ENCODE data around the gene SERPINA3.

DNA sequence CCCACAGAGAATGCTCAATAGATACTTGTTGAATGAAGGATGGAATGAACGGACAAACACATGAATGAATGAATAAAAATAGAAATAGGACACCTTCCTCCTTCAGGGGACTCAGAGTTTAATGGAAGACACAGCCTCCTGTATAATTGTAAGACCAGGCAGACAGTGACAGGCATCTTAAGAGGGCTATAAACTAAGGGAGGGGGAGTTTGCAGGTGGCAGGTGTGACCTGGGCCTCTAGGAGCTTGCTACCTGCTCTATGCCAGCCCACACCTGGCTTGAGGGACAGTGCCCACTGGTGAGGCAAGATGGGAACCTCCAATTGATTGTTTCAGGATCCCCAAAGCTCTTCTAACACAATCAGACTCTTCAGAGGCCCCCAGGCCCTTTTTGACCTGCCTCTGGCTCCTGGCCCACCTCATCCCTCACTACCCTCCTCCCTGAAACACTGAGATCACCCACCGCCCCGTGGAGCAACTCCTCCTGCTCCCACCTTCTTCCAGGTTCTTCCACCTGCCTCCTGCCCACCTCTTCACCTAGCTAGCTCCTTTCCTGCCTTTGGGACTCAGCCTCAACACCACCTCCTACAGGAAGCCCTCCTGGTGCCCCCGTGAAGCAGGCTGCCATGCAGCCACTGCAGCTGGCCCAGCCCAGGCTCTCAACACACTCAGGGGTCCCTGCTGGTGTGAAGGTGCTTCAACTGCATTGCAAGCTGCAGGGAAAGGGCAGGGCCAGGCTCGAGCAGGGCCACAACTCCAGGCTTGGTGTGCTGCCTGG lies 9.4 kb downstream of the SERPINA3 start:
- TF ChIP-seq, protein P1, sequence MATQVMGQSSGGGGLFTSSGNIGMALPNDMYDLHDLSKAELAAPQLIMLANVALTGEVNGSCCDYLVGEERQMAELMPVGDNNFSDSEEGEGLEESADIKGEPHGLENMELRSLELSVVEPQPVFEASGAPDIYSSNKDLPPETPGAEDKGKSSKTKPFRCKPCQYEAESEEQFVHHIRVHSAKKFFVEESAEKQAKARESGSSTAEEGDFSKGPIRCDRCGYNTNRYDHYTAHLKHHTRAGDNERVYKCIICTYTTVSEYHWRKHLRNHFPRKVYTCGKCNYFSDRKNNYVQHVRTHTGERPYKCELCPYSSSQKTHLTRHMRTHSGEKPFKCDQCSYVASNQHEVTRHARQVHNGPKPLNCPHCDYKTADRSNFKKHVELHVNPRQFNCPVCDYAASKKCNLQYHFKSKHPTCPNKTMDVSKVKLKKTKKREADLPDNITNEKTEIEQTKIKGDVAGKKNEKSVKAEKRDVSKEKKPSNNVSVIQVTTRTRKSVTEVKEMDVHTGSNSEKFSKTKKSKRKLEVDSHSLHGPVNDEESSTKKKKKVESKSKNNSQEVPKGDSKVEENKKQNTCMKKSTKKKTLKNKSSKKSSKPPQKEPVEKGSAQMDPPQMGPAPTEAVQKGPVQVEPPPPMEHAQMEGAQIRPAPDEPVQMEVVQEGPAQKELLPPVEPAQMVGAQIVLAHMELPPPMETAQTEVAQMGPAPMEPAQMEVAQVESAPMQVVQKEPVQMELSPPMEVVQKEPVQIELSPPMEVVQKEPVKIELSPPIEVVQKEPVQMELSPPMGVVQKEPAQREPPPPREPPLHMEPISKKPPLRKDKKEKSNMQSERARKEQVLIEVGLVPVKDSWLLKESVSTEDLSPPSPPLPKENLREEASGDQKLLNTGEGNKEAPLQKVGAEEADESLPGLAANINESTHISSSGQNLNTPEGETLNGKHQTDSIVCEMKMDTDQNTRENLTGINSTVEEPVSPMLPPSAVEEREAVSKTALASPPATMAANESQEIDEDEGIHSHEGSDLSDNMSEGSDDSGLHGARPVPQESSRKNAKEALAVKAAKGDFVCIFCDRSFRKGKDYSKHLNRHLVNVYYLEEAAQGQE (IDR thresholded peaks at IDR 0.05; ENCODE audit: insufficient read depth in 1 of 2, low read depth in 2 of 2, low read length in 2 of 2) = no peak
- TF ChIP-seq SIN3A (IDR thresholded peaks at IDR 0.05; ENCODE audit: borderline replicate concordance, insufficient read depth, low read length) (no peak), POLR2AphosphoS5 (IDR thresholded peaks at IDR 0.05; ENCODE audit: low read depth, low read length) (no peak)
